Neuronal stem cell (in vitro differentiated cells): ENCODE data around the gene IGDCC3.

Experiments used
- DNase-seq: peaks from one replicate; pipeline ENCODE4 v3.0.0-alpha.2; 2013; ENCODE audit warnings: low spot score
- H2AFZ ChIP-seq: one replicate; pipeline ENCODE4 v1.6.1; 2013; ENCODE audit warnings: mild to moderate bottlenecking, low read length, inconsistent platforms
- H2AK5ac ChIP-seq: 2 replicates; pipeline ENCODE4 v1.6.1; 2013; ENCODE audit warnings: low read depth, mild to moderate bottlenecking, inconsistent platforms, low read length, moderate library complexity, mixed read lengths
- H2BK120ac ChIP-seq: 2 replicates; pipeline ENCODE4 v1.6.1; 2013; ENCODE audit warnings: low read depth, mild to moderate bottlenecking, inconsistent platforms, low read length, moderate library complexity, mixed read lengths
- H2BK12ac ChIP-seq: one replicate; pipeline ENCODE4 v1.6.1; 2013; ENCODE audit warnings: low read length, inconsistent platforms
- H2BK15ac ChIP-seq: 2 replicates; pipeline ENCODE4 v1.6.1; 2013; ENCODE audit warnings: mild to moderate bottlenecking, low read length, inconsistent platforms, mixed read lengths
- H2BK5ac ChIP-seq: one replicate; pipeline ENCODE4 v1.6.1; 2013; ENCODE audit warnings: inconsistent platforms, mild to moderate bottlenecking, low read length, moderate library complexity
- H3K14ac ChIP-seq: one replicate; pipeline ENCODE4 v1.6.1; 2013; ENCODE audit warnings: low read length, inconsistent platforms
- H3K18ac ChIP-seq: 2 replicates; pipeline ENCODE4 v1.6.1; 2013; ENCODE audit warnings: low read length, inconsistent platforms
- H3K23ac ChIP-seq: 2 replicates; pipeline ENCODE4 v1.6.1; 2013; ENCODE audit warnings: low read depth, mild to moderate bottlenecking, mixed read lengths, low read length, inconsistent platforms; ENCODE audit not compliant: poor library complexity
- H3K27ac ChIP-seq: replicated peaks from 3 replicates; pipeline ENCODE4 v1.5.1; 2013; ENCODE audit warnings: low read length, inconsistent platforms
- H3K27me3 ChIP-seq, 3 experiments: 2 replicates each; pipeline ENCODE4 v1.6.1; 2013; ENCODE audit warnings: low read length in 3 of 3, mild to moderate bottlenecking in 2 of 3, inconsistent platforms in 1 of 3, low read depth in 1 of 3, mixed read lengths in 1 of 3, moderate library complexity in 1 of 3; ENCODE audit not compliant: control insufficient read depth in 3 of 3, insufficient read depth in 3 of 3
- H3K36me3 ChIP-seq, 2 donors: replicated peaks in 1 of 2; 2 replicates each; pipeline ENCODE4 v1.6.1; 2013; ENCODE audit warnings: low read length in 2 of 2; ENCODE audit not compliant: control insufficient read depth in 2 of 2, insufficient read depth in 2 of 2
- H3K4ac ChIP-seq: 2 replicates; pipeline ENCODE4 v1.6.1; 2013; ENCODE audit warnings: inconsistent platforms, mild to moderate bottlenecking, low read length, moderate library complexity
- H3K4me1 ChIP-seq, 2 donors: 1 replicate in 1 of 2; 2 replicates in 1 of 2; pipeline ENCODE4 v1.6.1; 2013; ENCODE audit warnings: low read length in 2 of 2, low read depth in 1 of 2; ENCODE audit not compliant: control insufficient read depth in 2 of 2, insufficient read depth in 1 of 2
- H3K4me2 ChIP-seq: one replicate; pipeline ENCODE4 v1.6.1; 2013; ENCODE audit warnings: mild to moderate bottlenecking, low read length, inconsistent platforms; ENCODE audit not compliant: insufficient read depth, poor library complexity, severe bottlenecking
- H3K4me3 ChIP-seq, 2 donors: 2 replicates each; pipeline ENCODE4 v1.5.1; 2013; ENCODE audit warnings: low read length in 2 of 2, mild to moderate bottlenecking in 2 of 2, inconsistent platforms in 1 of 2, moderate library complexity in 1 of 2
- H3K79me1 ChIP-seq: one replicate; pipeline ENCODE4 v1.6.1; 2013; ENCODE audit warnings: low read depth, mild to moderate bottlenecking, inconsistent platforms, low read length, moderate library complexity
- H3K9ac ChIP-seq: one replicate; pipeline ENCODE4 v1.6.1; 2013; ENCODE audit warnings: mild to moderate bottlenecking, low read depth, low read length, inconsistent platforms; ENCODE audit not compliant: poor library complexity
- H3K9me3 ChIP-seq, 2 donors: replicated peaks in 1 of 2; 2 replicates each; pipeline versions ENCODE3 to v1.6.1; 2013; ENCODE audit warnings: low read length in 2 of 2, mild to moderate bottlenecking in 2 of 2, inconsistent platforms in 1 of 2, low read depth in 1 of 2, mixed read lengths in 1 of 2, moderate library complexity in 1 of 2; ENCODE audit not compliant: control insufficient read depth in 2 of 2, insufficient read depth in 1 of 2
- H4K8ac ChIP-seq: one replicate; pipeline ENCODE4 v1.6.1; 2013; ENCODE audit warnings: low read depth, mild to moderate bottlenecking, inconsistent platforms, low read length, moderate library complexity
- H4K91ac ChIP-seq: one replicate; pipeline ENCODE4 v1.6.1; 2013; ENCODE audit warnings: low read length, low read depth, mild to moderate bottlenecking, inconsistent platforms; ENCODE audit not compliant: poor library complexity
- WGBS, 2 donors: extraction: QIAGEN DNeasy Blood & Tissue Kit; methylation state at CpG; one replicate each; pipeline ENCODE4 v1.1.7; 2013; ENCODE audit warnings: missing lambda C conversion rate in 2 of 2, mixed read lengths in 1 of 2; ENCODE audit not compliant: insufficient read length in 2 of 2, insufficient replicate concordance in 1 of 2; ENCODE audit errors: extremely low coverage in 2 of 2; 5-methylcytosine and 5-hydroxymethylcytosine counted together

IGDCC3 gene

GRCh38 chr15:65335278-65336055 lies 42.3 kb downstream of the IGDCC3 start:
- H3K9ac ChIP-seq: peak overlapping the region; percentile 66
- peak overlapping the region; percentile 29 for H2BK120ac ChIP-seq
- H3K23ac ChIP-seq: peak overlapping the region; percentile 10
- peak overlapping the region; percentile 20 for H4K91ac ChIP-seq
- H3K36me3 ChIP-seq: peaks cover 13 to 50% of the 10 kb centered on the region in 2 donors
- peak overlapping the region; percentile 79 for H2BK5ac ChIP-seq
- H4K8ac ChIP-seq: peak overlapping the region; percentile 56
- H3K79me1 ChIP-seq: peaks cover 4% of the 10 kb centered on the region
- no peak overlapping the region for H2AFZ ChIP-seq
- peak overlapping the region; percentile 98 for H2BK15ac ChIP-seq
- peak overlapping the region; percentile 95 for H3K18ac ChIP-seq
- H3K4me1 ChIP-seq: peaks cover 59 to 67% of the 10 kb centered on the region in 2 donors
- no peaks in the 10 kb centered on the region for H3K9me3 ChIP-seq
- no peak overlapping the region for H3K4ac ChIP-seq
- H3K4me3 ChIP-seq: no peak overlapping the region
- peaks cover 0 to 2% (median 0%) of the 10 kb centered on the region in 3 experiments for H3K27me3 ChIP-seq
- no CpG with 5 or more reads among the region's 19 CpGs for WGBS, 2 donors
- peak overlapping the region; percentile 96 for H2BK12ac ChIP-seq
- no peak overlapping the region for H3K14ac ChIP-seq
- no peak for DNase-seq
- peak overlapping the region; percentile 90 for H2AK5ac ChIP-seq
- H3K27ac ChIP-seq: no peak overlapping the region
- H3K4me2 ChIP-seq: no peak overlapping the region

- no peak overlapping the region for H3K14ac ChIP-seq
- peak overlapping the region; percentile 66 for H3K9ac ChIP-seq
- peaks cover 4% of the 10 kb centered on the region for H3K79me1 ChIP-seq
- DNase-seq: peak; percentile 51
- H3K9me3 ChIP-seq: no peaks in the 10 kb centered on the region
- H2AFZ ChIP-seq: no peak overlapping the region
- H3K23ac ChIP-seq: peak overlapping the region; percentile 39
- peaks cover 0 to 2% (median 0%) of the 10 kb centered on the region in 3 experiments for H3K27me3 ChIP-seq
- H3K36me3 ChIP-seq: peaks cover 21 to 57% of the 10 kb centered on the region in 2 donors
- no peak overlapping the region for H3K4me2 ChIP-seq
- no peak overlapping the region for H3K4me3 ChIP-seq
- H2BK15ac ChIP-seq: peak overlapping the region; percentile 98
- peak overlapping the region; percentile 96 for H2BK12ac ChIP-seq
- H2BK120ac ChIP-seq: peak overlapping the region; percentile 69
- H4K91ac ChIP-seq: peak overlapping the region; percentile 20
- H3K4ac ChIP-seq: no peak overlapping the region
- peak overlapping the region; percentile 90 for H2AK5ac ChIP-seq
- H3K18ac ChIP-seq: peak overlapping the region; percentile 95
- H3K4me1 ChIP-seq: peaks cover 52 to 60% of the 10 kb centered on the region in 2 donors
- H4K8ac ChIP-seq: no peak overlapping the region
- H3K27ac ChIP-seq: peak overlapping the region; percentile 81
- H2BK5ac ChIP-seq: peak overlapping the region; percentile 79
- no CpG with 5 or more reads among the region's 20 CpGs for WGBS, 2 donors
Measured at GRCh38 chr15:65334586-65335231, 43.1 kb downstream of the IGDCC3 start.

GRCh38 chr15:65333856-65334255 lies 43.9 kb downstream of the IGDCC3 start:
- peak overlapping the region; percentile 69 for H2BK120ac ChIP-seq
- no peak overlapping the region for H3K23ac ChIP-seq
- no peak overlapping the region for H4K8ac ChIP-seq
- peak overlapping the region; percentile 86 for H3K18ac ChIP-seq
- no peak overlapping the region for H3K14ac ChIP-seq
- H2BK15ac ChIP-seq: peak overlapping the region; percentile 72
- no peak overlapping the region for H3K4me2 ChIP-seq
- peaks cover 25 to 62% of the 10 kb centered on the region in 2 donors for H3K36me3 ChIP-seq
- no CpG with 5 or more reads among the region's 5 CpGs for WGBS, 2 donors
- no peak overlapping the region for H2AFZ ChIP-seq
- H3K4me1 ChIP-seq: peaks cover 51 to 58% of the 10 kb centered on the region in 2 donors
- H4K91ac ChIP-seq: no peak overlapping the region
- H3K27me3 ChIP-seq: peaks cover 0 to 2% (median 0%) of the 10 kb centered on the region in 3 experiments
- no peak overlapping the region for H3K9ac ChIP-seq
- peak overlapping the region; percentile 81 for H3K27ac ChIP-seq
- H3K4me3 ChIP-seq: no peak overlapping the region
- peak overlapping the region; percentile 79 for H2BK5ac ChIP-seq
- no peaks in the 10 kb centered on the region for H3K9me3 ChIP-seq
- H2AK5ac ChIP-seq: peak overlapping the region; percentile 23
- no peak overlapping the region for H2BK12ac ChIP-seq
- no peak overlapping the region for H3K4ac ChIP-seq
- peaks cover 4% of the 10 kb centered on the region for H3K79me1 ChIP-seq
- DNase-seq: no peak
